Mammary epithelial cell (primary cell): ENCODE measurements around the gene TMEM108.

ENCODE experiments used
- EZH2 ChIP-seq: IDR thresholded peaks from 2 replicates; pipeline ENCODE4 v1.6.1; 2012; ENCODE audit warnings: low read length, inconsistent platforms, borderline replicate concordance
- TF ChIP-seq, protein P1 (sequence below), 2 donors: IDR thresholded peaks in 1 of 2; conservative IDR thresholded peaks in 1 of 2; 2 replicates each; pipeline ENCODE4 v1.5.1; 2011 to 2012; ENCODE audit warnings: inconsistent platforms in 2 of 2, low read length in 2 of 2, mild to moderate bottlenecking in 2 of 2, control low read depth in 1 of 2, low read depth in 1 of 2; ENCODE audit not compliant: insufficient read depth in 1 of 2; ENCODE audit errors: extremely low read depth in 1 of 2

DNA sequence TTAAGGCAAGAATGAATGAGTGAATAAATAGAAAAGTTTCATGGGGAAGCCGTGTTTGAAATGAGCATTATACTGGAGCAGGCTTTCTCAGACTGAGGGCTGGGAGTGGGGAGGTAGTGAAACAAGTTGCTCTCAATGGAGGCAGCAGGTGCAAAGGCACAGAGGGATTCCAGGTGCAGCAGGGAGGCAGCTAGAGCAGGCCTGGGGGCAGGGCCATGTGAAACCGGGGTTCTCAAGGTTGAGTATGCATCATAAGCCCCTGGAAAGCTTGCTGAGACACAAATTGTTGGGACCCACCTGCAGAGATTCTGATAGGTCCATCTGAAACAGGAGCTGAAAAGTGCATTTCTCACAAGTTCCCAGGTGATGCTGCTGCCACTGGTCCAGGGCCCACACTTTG lies 406.9 kb downstream of the TMEM108 start:
- TF ChIP-seq, protein P1, sequence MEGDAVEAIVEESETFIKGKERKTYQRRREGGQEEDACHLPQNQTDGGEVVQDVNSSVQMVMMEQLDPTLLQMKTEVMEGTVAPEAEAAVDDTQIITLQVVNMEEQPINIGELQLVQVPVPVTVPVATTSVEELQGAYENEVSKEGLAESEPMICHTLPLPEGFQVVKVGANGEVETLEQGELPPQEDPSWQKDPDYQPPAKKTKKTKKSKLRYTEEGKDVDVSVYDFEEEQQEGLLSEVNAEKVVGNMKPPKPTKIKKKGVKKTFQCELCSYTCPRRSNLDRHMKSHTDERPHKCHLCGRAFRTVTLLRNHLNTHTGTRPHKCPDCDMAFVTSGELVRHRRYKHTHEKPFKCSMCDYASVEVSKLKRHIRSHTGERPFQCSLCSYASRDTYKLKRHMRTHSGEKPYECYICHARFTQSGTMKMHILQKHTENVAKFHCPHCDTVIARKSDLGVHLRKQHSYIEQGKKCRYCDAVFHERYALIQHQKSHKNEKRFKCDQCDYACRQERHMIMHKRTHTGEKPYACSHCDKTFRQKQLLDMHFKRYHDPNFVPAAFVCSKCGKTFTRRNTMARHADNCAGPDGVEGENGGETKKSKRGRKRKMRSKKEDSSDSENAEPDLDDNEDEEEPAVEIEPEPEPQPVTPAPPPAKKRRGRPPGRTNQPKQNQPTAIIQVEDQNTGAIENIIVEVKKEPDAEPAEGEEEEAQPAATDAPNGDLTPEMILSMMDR (conservative IDR thresholded peaks at IDR 0.05 in 1 of 2, IDR thresholded peaks at IDR 0.05 in 1 of 2; ENCODE audit: extremely low read depth in 1 of 2, insufficient read depth in 1 of 2, low read depth in 1 of 2, low read length in 2 of 2): no peak
- no peak for TF ChIP-seq EZH2
